Esophagus muscularis mucosa (tissue), 4 donors: ENCODE data around the gene ZBTB18. TPM values are rescaled to one million over a fixed set of nuclear protein-coding genes. Genes with fewer than 3 reads are reported as not detected.

Experiments
- DNase-seq: peaks from one replicate; pipeline ENCODE4 v3.0.0-alpha.2; 2017; ENCODE audit errors: extremely low spot score
- H3K27ac ChIP-seq, 4 donors: fragments of 200-600 bp; sonication (generic); replicated peaks in 1 of 4; 1 replicate in 3 of 4; 2 replicates in 1 of 4; pipeline ENCODE4 v1.5.1; 2016 to 2019; ENCODE audit warnings: mild to moderate bottlenecking in 1 of 4
- H3K27me3 ChIP-seq, 4 donors: fragments of 200-600 bp; sonication (generic); one replicate each; pipeline versions ENCODE4 v1.5.1 to v1.6.0; 2016 to 2019
- H3K36me3 ChIP-seq, 4 donors: fragments of 200-600 bp; sonication (generic); one replicate each; pipeline ENCODE4 v1.5.1; 2016 to 2019
- H3K4me1 ChIP-seq, 4 donors: fragments of 200-600 bp; sonication (generic); one replicate each; pipeline ENCODE4 v1.5.1; 2016 to 2019
- H3K4me3 ChIP-seq, 4 donors: fragments of 200-600 bp; sonication (generic); 1 replicate in 2 of 4; 2 replicates in 2 of 4; pipeline ENCODE4 v1.5.1; 2016 to 2019; ENCODE audit warnings: mild to moderate bottlenecking in 4 of 4, moderate library complexity in 1 of 4
- H3K9me3 ChIP-seq, 4 donors: fragments of 200-600 bp; sonication (generic); 1 replicate in 3 of 4; 2 replicates in 1 of 4; pipeline ENCODE4 v1.5.1; 2016 to 2019
- EP300 ChIP-seq: sonication (generic); formaldehyde crosslinking; IDR thresholded peaks from one replicate; pipeline ENCODE4 v1.6.1; 2017; ENCODE audit warnings: antibody characterized with exemption
- POLR2A ChIP-seq: fragments of 450-650 bp; IDR thresholded peaks from one replicate; pipeline ENCODE4 v1.6.1; 2017; ENCODE audit warnings: antibody characterized with exemption, moderate library complexity, mild to moderate bottlenecking, low read depth
- POLR2AphosphoS5 ChIP-seq, 2 donors: sonication (generic); formaldehyde crosslinking; IDR thresholded peaks; one replicate each; pipeline ENCODE4 v1.6.1; 2017; ENCODE audit warnings: antibody characterized with exemption in 2 of 2
- WGBS: methylation state at CpG from one replicate; pipeline ENCODE4 v1.1.5; 2018; 5-methylcytosine and 5-hydroxymethylcytosine counted together
- intact Hi-C: fragments of 100-400 bp; cut with DNase I; formaldehyde crosslinking; loops from one replicate; pipeline ENCODE4 v1.15.1; 2023
- total RNA-seq, 4 donors: library from RNA; depleted of rRNA; stranded (reverse); fragments of >200 nt; gene quantifications; one replicate each; pipeline versions ENCODE4 v1.1.0 to v1.2.1, GENCODE V29; 2016
- TF ChIP-seq, protein P1 (sequence below), 3 experiments: fragments of 200-600 bp in 2 of 3; fragments of 450-650 bp in 1 of 3; sonication (generic) in 2 of 3; IDR thresholded peaks; one replicate each; pipeline ENCODE4 v1.5.1; 2017 to 2019; ENCODE audit warnings: antibody characterized with exemption in 3 of 3, mild to moderate bottlenecking in 2 of 3, moderate library complexity in 1 of 3

ZBTB18 gene
- total RNA-seq, 4 donors from 2014 or later = 15.0 to 23.7 (median 18.2) TPM

DNA sequence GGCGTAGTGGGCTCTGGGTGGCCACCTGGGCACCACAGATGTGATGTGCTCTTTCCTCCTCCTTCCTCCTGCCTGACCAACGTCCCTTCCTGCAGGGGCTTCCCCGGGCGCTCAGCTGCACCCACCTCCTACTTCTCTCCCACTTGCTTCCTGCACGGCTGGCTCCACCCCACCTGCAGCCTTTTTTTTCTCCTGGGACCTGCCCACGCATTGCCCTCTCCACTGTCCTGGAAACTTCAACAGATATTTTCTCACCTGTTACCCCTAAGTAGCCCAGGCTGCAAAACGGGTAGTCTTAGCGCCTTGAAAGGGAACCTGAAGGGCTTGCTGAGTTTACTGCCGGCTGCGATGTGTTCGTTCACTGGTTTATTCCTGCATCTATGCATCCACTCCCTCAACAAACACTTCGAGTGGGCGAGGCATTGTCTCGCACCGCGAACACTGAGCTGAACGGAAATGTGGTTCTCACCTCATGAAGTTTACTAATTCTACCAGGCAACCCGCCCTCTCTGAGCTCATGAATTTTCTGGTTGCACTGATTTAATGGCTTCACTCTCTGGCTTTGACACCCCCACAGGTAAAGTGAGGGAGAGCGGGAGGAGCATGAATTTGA is 23.6 kb downstream of the ZBTB18 start:
- intact Hi-C loops = no loop called here
- Histone ChIP-seq H3K4me1 (no peaks in the 10 kb centered on the region), H3K27ac (no peak overlapping the region), H3K36me3 (no peaks in the 10 kb centered on the region), H3K9me3 (no peaks in the 10 kb centered on the region), H3K27me3 (peaks cover 0 to 3% (median 0%) of the 10 kb centered on the region in 4 donors), H3K4me3 (no peak overlapping the region)
- DNase-seq = no peak
- WGBS = 64% methylated on average over 10 of the region's 19 CpGs
- TF ChIP-seq, protein P1, sequence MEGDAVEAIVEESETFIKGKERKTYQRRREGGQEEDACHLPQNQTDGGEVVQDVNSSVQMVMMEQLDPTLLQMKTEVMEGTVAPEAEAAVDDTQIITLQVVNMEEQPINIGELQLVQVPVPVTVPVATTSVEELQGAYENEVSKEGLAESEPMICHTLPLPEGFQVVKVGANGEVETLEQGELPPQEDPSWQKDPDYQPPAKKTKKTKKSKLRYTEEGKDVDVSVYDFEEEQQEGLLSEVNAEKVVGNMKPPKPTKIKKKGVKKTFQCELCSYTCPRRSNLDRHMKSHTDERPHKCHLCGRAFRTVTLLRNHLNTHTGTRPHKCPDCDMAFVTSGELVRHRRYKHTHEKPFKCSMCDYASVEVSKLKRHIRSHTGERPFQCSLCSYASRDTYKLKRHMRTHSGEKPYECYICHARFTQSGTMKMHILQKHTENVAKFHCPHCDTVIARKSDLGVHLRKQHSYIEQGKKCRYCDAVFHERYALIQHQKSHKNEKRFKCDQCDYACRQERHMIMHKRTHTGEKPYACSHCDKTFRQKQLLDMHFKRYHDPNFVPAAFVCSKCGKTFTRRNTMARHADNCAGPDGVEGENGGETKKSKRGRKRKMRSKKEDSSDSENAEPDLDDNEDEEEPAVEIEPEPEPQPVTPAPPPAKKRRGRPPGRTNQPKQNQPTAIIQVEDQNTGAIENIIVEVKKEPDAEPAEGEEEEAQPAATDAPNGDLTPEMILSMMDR (IDR thresholded peaks at IDR 0.05) = no peak
- TF ChIP-seq POLR2AphosphoS5 (IDR thresholded peaks at IDR 0.05) = no peak
- no peak for TF ChIP-seq EP300
- TF ChIP-seq POLR2A = no peak

DNA sequence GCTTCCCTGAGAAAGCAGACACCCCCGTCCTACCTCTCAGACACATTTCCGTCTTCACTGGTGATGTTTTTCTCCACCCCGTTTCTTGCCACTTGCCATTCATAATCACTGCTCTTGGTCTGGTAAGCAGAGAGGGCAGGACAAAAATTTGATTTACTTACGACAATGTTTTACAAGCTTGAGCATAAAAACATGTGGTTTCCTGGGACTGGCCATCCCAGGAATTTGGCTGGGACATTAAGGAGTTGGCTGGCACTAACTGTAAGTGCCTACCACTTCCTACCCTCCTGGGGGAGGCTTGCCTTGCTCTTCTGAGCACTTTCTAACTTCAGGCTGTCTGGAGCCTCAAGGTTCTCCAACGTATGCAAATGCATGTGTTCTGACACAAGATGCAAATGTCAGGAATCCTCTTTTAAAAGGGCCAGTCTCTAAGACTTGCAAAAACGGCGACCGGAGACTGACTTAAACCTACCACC is 24.2 kb downstream of the ZBTB18 start:
- H3K27me3 ChIP-seq = peaks cover 0 to 3% (median 0%) of the 10 kb centered on the region in 4 donors
- TF ChIP-seq EP300 (no peak), POLR2A (no peak), POLR2AphosphoS5 (IDR thresholded peaks at IDR 0.05) (no peak)
- TF ChIP-seq, protein P1 (IDR thresholded peaks at IDR 0.05) = no peak
- H3K27ac ChIP-seq = no peak overlapping the region
- H3K4me3 ChIP-seq = no peak overlapping the region
- intact Hi-C loops = no loop called here
- H3K9me3 ChIP-seq = no peaks in the 10 kb centered on the region
- H3K4me1 ChIP-seq = no peaks in the 10 kb centered on the region
- H3K36me3 ChIP-seq = no peaks in the 10 kb centered on the region
- 55% methylated on average over 8 of the region's 8 CpGs for WGBS
- no peak for DNase-seq

DNA sequence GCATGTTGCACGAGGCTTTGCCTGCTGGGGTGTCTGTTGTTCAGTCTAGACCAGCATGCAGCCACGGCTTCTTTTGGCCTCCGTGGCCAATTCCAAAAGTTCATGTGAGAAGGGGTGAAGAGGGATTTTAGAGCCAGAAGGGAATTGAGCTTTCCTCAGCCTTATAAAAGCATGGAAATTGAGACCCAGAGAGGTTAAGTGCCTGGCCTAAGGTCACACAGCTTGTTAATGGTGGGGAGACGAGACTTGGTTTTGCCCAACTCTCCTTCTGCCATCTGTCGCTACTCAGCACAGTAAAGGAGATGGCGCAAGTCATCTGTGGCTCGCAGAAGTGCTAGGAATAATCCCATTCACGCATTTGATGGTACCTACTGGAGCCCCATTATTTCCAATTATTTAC is 25.7 kb downstream of the ZBTB18 start:
- 87% methylated on average over 8 of the region's 8 CpGs for WGBS
- intact Hi-C loops = no loop called here

DNA sequence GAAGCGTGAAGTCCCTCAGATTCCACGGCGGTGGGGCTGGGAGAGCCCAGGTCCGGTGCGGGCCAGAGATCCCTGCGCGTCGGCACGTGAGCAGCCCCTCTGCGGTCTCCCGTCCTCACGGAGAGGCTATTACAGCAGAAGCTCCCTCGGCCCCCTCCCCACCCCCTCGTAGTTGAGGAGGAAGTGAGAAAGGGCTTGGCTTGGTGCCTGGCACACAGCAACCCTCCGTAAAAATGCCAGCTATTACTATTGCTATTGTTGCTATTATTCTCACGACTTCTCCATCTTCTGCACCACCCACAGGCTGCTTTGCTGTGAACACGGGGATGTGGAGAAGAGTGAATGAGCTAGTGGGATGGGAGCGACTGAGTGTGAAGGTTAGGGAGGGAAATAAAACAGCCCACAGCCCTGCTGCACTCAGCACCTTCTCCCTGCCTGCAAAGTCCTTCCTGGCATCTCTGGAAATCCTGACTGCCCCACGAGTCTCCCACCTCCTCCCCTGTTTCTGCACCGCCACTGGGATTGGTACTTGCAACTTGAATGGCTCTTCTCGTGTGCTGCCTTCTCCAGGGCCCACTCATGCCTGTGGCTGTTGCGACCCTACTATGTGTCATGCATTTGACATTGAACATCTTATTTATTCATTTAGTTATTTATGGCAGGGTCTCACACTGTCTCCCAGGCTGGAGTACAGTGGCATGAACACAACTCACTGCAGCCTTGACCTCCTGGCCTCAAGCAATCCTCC is 26.6 kb downstream of the ZBTB18 start:
- no peak overlapping the region for H3K27ac ChIP-seq
- TF ChIP-seq POLR2A (no peak), EP300 (no peak), POLR2AphosphoS5 (IDR thresholded peaks at IDR 0.05) (no peak)
- TF ChIP-seq, protein P1 (IDR thresholded peaks at IDR 0.05) = no peak
- H3K9me3 ChIP-seq = no peaks in the 10 kb centered on the region
- peak; percentile 89 for DNase-seq
- H3K4me1 ChIP-seq = no peaks in the 10 kb centered on the region
- H3K4me3 ChIP-seq = no peak overlapping the region
- intact Hi-C loops = no loop called here
- no peaks in the 10 kb centered on the region for H3K36me3 ChIP-seq
- 66% methylated on average over 22 of the region's 22 CpGs for WGBS
- peaks cover 0 to 7% (median 0%) of the 10 kb centered on the region in 4 donors for H3K27me3 ChIP-seq

More for the DNA sequence above, 25.7 kb downstream of the ZBTB18 start:
- Histone ChIP-seq H3K9me3 (no peaks in the 10 kb centered on the region), H3K27ac (no peak overlapping the region), H3K36me3 (no peaks in the 10 kb centered on the region), H3K4me1 (no peaks in the 10 kb centered on the region), H3K27me3 (peaks cover 0 to 3% (median 0%) of the 10 kb centered on the region in 4 donors), H3K4me3 (no peak overlapping the region)
- DNase-seq = peak; percentile 72
- no peak for TF ChIP-seq EP300
- TF ChIP-seq POLR2A = no peak
- TF ChIP-seq, protein P1 (IDR thresholded peaks at IDR 0.05) = no peak
- TF ChIP-seq POLR2AphosphoS5 (IDR thresholded peaks at IDR 0.05) = no peak
